Colon (tissue), 2 donors: ENCODE measurements around the gene MCF2L.

ENCODE experiments used
- FAIRE-seq: peaks from 2 replicates; lab custom pipeline; 2012; peaks lifted over from hg19 to GRCh38; lab: Jason Lieb, UNC
- donor health status: control.
- donor health status: control.

MCF2L gene

DNA sequence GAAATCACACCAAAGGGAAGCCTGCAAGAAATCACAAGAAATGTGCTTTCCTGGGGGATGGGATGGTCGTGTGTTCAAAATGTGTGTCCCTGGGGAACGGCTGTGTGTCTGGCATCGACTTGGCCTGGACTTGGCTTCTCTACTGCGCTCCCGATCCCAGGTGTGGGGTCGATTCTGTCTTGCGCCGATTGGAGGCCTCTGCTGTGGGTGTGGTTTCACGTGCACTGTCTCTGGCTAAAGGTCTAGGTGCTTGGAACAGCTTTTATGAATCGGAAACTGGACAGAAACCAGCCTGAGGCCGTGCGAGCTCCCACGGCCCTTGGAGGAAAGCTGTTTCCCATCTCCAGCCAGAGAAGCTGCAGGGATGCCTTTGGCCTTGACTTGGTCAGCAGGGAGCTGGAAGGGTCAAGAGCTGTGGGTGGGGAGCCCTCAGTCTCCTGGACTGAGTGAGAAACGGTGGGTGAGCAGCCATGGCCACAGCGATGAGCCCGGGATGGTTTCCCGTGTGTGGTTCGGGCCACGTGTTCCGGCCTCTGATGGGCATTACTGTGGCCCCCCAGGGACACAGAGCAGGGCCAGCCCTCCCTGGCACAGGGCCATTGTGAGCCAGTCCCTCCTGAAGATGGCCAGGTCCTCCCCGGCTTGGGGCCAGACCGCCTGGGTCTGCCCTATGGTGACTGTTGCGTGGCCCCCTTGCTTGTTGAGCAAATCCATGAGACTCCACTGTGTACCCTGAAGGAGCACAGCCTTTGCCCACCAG, 29.7 kb downstream of the MCF2L start:
- no peak for FAIRE-seq

DNA sequence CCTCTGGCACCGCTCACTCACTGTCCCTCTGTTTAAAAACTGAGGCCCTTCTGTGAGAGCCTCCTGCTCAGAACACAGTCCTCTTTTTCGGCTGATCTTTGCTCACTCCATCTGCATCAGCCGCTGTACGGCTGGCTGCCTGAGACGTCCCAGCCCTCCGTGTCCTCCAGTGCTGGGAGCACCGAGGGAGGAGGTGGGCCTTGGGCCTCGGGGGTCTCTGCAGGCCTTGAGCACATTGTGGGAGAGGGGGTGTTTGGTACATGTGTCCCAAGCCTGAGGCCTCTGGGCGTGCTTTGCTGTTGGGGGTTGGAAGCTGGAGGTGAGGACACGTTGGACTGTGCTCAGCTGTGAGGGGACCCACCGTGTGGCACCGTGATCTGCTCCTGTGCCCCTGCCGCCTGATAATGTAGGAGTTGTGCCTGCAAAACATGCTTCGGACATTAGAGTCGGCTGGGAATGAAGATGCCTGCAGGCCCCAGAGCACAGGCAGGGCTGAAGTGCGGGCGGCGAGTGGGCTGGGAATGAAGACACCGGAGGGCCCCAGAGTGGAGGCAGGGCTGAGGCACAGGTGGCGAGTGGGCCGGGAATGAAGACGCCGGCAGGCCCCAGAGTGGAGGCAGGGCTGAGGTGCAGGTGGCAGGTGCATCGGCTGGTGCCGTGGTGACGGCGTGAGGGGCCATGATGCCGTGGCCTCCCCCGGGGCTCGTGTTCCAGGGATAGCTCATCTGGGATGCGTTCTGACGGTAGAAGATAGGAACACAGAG, 30.6 kb downstream of the MCF2L start:
- FAIRE-seq, result no peak

DNA sequence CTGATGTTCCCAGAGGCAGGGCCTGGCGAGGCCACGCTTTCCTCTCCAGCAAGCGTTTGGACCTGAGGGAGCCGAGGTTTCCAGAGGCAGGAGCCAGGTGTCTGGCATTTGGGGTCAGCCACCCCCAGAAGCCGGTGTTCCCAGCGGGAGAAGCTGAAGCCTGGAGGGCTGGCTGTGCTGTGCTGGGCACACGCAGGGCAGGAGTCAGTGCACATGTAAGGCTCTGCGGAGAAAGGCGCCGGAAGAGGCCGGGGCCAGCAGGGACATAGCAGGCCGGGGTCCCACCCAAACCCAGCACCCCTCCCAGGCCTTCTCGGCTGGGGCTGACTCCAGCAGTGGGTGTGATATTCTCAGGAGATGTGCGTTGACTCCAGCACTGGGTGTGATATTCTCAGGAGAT, 31.6 kb downstream of the MCF2L start:
- no peak for FAIRE-seq

DNA sequence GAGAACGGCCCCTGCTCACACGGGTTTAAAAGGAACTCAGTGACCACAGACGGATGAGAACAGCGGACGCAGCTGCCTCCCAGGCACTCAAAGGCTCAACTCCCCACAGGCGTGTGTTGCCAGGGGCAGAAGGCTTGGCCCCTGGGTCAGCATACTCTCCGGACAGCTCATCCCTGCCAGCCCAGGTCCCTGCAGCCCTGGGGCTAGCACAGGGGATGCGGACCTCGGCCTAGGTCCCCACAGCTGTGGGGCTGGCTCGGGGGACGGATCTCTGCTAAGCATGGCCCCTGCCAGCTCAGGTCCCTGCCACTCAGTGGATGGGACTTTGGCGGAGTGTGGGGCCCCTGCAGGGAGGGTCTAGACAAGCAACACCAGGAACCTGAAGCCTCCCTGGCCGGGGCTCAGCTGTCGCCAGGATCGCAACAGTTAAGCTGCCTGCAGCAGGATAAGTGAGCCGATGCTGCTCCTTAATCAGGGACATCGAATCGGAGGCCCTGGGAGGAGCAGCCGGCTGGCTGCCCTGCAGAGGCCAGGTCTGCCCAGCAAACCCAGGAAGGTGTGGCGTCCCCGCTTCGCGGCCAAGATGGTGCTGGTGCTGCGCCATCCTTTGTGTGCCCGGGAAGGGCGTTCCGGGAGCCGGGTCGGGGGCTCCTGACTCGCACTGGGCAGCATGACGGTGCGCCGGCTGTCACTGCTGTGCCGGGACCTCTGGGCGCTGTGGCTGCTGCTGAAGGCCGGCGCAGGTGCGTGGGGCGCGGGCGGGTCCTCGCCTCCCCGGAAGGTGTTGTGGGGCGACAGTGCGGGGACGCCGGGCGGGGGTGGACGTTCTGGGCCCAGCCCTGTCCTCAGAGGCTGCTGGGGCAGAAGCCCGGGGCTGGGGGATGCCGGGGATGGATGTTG, 32.5 kb downstream of the MCF2L start:
- no peak for FAIRE-seq

DNA sequence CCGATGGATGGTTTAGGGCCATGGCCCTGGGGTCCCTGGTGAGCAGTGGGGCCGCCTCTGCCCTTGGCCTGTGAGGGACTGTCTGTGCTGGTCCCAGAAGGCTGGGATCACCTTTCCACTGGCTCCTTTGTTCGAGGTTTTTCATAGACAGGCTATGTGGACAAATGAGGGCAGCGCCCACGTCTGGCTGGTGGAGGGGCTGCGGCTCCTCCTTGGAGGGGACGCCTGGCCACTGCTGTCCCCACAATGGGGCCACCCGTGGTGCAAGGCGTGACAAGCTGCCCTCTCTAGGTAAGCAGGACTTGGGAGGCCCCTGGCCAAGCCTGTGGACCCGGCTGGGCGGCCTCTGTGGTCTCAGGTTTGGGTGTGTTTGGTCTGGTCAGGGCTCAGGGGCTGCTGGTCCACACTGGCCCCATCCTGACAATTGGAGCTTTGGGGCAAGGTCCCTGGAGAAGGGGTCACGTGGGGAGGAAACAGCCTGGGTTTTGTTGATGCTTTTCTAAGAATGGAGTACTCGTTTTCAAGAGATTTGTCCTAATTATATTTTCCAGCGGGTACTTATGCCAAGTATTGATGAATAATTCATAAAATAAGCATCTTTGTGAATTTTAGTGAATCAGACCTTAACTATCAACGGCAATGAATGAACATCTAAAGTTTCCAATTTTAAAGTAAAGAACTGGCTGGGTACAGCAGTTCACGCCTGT, 33.3 kb downstream of the MCF2L start:
- FAIRE-seq, result no peak

DNA sequence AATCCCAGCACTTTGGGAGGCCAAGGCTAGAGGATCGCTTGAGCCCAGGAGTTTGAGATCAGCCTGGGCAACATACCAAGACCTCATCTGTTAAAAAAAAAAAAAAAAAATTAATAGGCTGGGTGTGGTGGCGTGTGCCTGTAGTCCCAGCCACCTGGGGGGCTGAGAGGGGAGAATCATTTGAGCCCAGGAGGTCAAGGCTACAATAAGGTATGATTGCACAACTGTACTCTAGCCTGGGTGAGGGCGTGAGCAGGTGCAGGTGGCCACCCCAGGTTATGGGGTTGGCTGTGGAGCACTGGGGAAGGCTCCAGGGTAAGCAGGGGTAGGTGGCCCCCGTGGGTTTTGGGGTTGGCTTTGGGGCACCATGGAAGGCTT, 33.9 kb downstream of the MCF2L start:
- no peak for FAIRE-seq

DNA sequence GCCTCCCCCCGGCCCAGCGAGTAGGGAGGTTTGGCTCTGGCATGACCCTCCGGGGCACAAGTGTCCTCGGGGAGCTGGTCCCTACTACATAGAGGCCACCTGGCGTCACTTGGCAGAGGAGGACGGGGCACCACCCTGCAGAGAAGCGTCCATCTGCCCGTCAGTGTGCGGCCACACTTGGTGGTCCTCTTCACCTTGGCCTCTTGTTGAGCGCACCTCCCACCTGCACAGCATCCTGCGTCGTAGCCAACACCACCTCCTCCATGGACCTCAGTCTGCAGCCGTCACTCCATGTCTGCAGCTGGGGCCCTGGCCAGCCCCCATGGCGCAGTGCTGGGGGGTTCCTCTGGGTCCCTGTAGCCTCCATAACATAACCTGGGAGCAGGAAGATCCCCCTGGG, 35.1 kb downstream of the MCF2L start:
- no peak for FAIRE-seq

DNA sequence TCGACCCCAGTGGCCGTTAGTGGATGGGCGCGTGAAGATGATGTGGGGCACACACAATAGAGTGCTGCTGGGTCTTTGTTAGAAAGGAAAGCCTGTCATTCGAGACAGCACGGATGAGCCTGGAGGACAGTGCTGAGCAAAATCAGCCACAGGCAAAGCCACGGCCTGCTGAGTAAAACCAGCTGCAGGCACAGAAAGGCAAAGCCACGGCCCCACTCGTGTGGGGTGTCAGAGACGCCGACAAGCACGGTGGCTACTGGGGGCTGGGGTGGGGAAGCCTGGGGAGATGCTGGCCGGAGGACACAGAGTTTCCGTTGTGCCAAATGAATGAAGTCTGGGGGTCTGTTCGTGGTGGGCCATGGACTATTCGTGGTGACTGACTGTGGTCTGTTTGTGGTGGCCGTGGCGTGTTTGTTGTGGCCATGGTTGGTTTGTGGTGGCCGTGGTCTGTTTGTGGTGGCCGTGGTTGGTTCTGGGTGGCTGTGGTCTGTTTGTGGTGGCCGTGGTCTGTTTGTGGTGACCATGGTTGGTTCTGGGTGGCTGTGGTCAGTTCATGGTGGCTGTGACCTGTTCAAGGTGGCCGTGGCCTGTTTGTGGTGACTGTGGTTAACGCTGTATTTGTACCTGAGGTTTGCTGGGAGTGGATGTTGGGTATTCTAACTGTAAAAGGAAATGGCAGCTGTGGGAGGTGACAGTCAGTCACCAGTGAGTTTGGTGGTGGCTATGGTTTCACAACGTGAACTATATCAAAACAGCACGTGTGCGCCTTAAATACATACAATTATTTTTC, 36.3 kb downstream of the MCF2L start:
- no peak for FAIRE-seq

DNA sequence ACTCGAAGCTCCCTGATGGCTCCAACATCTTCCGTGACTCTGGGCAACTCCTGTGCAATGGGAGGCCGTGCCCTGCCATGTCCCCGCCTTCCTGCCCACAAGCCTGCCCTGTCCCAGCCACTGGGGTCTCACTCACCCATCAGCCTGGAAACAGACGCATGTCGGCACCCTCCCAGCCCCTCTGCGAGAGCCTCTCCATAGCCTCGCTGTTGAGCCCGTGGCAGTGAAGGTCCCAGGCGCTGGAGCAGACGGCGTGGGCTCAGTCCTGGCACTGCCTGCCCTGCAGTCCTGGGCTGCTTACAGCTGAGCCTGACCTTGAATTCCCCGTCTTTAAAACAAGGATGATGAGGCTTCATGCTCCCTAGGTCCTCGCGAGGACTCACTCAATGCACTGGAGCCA, 37.0 kb downstream of the MCF2L start:
- no peak for FAIRE-seq

DNA sequence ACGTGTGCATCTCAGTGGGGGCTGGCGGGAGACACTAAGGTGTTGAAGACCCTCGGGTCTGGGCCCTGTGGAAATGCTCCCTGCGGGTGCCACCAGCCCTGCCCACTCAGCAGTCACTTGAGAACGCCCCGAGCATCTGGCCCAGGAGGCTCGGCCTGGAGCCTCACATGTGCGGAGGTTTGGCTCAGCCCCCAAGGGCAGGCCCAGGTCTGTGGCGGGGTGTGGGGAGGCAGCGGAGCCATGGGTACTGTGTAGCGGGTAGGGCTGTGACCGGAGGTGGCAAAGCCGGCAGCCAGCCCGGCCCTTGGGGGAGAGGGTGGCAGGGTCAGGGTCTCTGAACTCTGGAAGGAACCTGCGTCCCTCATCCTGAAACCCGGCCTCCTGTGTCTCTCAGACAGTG, 37.6 kb downstream of the MCF2L start:
- no peak for FAIRE-seq

DNA sequence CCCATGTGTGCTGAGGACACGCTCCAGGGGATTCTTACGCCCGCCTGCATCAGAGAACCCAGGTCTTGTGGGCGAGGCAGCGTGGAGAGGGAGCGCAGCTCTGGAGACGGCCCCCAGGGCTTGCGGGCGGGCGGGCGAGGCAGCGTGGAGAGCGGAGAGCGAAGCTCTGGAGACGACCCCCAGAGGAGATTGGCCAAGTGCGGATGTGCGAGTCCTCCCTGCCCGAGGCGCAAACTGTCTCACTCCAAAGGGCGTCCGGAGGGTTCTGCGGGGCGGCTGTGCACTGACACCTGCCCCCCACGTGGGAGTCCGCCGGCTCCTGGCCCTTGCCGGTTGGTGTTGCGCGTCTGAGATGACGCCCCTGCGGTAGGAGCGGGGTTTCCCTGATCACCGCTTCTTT, 39.8 kb downstream of the MCF2L start:
- no peak for FAIRE-seq

DNA sequence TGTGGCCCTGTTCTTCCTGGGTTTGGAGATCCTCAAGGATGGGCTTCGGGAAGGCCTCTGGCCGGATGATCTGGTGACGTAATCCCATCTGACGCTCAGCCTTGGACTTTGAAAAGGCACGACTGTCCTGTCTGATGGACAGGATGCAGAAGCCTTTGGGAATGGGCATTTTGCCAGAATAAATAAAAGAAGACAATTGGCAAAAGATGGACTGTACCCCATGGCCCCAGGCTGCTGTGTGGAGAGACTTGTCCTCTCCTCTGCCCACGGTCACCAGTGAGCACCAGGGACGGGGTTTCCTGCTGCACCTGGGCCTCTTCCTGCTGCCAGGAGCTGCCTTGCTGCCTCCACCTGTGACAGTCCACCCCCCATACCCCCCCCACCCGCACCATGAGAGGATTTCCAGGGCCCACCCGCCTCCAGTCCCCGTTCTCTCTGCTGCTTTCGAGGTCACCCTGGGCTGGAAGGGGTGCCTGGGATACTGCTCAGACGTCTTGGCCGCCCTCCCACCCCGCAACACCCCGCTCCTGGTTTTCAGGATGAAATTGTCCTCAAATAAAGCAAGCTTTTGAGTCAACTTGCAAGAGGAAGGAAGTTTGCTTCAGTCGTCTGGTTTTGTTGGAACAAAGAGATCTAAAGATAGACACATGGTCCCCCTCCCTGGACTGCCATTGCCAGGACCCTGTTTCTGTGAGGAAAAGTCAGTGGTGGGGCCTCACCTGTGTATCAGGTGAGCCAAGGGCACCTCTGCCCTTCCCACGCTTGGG, 40.9 kb downstream of the MCF2L start:
- no peak for FAIRE-seq

DNA sequence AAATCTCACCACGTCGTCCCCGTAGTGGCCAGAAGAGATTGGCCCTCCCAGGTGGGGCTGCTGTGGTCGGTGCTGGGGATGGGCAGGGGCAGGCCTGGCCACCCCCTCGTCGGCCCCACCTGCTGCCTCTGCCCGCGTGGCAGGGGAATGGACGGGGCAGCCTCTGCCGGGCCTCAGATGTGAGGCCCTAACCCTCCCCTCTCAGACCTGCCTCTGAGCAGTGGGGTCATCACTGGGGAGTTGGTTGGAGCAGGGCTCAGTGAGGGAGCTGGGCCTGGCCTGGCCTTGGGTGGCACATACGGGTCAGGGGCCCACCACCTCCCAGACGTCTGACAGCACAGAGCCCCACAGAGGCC, 41.5 kb downstream of the MCF2L start:
- FAIRE-seq, result no peak

DNA sequence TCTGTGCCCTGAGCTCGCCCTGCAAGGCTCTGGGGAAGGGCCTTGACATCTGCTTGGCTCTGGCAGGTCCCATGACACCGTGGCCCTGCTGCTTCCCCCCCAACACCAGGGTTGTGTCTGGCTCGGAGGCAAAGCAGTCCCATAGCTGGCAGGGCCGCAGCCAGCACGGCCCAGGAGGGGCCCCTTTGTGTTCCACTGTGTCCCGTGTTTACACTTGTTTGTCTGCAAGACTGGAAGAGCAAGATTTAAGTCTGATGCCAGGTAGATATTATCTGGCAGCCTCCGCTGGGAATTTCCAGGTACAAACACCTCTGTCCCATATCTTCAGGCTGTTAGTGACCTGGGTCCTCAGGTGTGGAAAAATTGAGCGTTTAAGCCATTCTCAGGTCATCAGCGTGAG, 44.3 kb downstream of the MCF2L start:
- no peak for FAIRE-seq

DNA sequence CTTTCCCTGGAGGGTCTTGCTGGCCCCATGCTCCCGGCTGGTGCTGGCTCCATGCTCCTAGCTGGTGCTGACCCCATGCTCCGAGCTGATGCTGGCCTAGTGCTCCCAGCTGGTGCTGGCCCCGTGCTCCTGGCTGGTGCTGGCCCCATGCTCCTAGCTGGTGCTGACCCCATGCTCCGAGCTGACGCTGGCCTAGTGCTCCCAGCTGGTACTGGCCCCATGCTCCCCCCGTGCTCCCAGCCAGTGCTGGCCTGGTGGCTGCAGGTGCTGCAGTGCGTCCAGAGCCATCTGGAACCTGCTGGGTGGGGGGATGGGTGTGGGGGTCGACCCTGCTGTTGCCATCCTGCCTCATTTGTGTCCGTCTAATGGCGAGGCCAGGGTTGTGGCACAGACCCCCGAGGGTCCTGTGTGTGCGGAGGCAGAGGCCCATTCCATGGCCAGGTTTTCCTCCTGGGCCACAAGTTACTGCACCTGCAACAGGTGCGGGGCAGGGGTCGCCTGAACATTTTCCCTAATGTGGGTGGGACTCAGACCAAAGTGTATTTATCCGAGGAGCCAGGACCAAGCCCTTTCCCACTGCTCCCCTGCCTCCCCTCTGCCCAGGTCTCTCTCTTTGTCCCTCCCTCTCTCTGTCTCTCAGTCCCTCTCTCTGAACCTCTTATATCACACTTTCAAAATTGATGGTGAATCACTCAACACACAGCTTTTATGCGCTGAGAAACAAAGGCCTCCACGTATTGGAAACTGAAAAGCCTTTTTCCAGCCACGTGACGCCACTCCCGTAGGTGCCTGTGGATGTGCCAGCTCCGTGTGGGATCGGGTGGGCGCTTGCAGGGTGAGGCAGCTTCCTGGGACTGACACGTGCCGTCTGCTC, 45.1 kb downstream of the MCF2L start:
- FAIRE-seq, result no peak

DNA sequence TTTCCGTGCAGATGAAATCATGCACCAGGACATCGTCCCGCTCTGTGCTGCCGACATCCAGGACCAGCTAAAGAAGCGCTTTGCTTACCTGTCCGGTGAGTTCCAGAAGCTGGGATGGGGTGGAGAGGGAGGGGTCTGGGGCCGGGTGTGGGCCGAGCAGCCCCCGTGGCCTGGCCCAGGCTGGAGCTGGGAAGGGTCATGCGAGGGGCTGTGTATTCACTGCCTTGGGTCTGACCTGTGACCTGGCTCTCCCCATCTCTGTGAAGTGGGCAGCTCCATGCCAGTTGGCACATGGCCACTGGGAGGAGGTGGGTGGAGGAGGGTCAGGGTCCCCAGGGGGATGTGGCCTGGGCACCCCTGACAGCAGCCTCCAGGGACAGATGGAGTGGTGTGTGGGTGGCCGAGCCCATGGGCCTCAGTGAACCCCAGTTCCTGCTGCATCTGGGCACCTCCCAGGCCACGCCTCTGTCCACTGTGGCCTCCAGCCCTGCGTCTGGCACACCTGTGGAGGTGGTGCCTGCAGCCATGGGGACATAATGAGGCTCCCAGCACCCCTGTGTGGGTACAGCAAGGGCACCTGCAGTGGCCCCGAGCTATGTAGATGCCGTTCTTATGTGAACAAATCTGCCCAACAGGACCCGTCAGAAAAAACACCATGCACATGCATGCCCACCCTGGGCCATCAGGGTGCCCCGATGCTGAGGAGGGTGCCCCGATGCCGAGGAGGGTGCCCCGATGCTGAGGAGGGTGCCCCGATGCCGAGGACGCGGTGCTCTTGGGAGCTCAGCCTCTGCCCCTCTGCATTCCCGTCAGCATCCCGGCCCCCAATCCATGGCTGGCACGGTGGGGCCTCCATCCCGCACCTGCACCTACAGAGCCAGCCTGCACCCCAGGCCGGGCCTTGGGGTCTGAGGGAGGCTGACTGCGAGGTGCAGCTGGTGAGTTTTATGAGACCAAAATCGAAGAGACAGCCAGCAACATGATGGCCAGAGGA, 46.0 kb downstream of the MCF2L start:
- FAIRE-seq, result no peak

DNA sequence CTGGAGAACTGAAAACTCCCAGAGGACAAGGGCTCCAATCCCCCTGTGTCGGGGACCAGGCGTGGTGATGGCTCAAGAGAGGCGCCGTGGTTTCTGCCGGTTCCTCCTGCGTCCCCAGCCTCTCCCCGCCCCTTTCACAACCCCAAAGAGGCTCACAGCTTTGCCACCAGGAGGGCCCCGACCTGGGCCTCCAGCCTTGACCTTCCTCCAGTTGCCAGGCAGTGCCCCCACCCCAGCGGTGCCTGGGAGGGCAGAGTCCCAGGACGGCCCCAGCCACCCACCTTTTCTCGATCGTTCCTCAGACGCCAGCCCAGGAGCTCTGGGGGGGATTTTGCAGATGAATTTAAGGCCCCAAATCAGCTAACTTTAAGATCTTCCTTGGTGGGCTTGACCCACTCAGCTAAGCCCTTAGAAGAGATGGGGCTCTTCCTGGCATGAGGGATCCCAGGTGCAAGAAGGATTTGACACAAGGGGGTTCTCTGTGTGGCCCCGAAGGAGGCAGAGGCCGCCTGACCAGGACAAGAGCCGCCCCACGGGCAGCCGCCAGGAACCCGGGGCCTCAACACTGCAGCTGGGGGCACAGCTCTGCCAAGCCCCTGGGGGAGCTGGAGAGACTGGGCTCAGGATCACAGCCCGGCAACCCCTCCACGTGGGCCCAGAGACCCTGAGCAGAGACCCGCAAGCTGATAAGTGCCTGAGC, 47.0 kb downstream of the MCF2L start:
- FAIRE-seq, result no peak
